Fibroblast of the aortic adventitia (primary cell): ENCODE results near the gene EFHC2. TPM values are rescaled to one million over a fixed set of nuclear protein-coding genes. Genes with fewer than 3 reads are reported as not detected.

Experiments used
- DNase-seq: peaks from one replicate; pipeline ENCODE4 v3.0.0-alpha.2; 2010; ENCODE audit warnings: low read depth
- H3K4me3 ChIP-seq: 2 replicates; pipeline ENCODE4 v1.5.1; 2011; ENCODE audit warnings: low read depth, mild to moderate bottlenecking, control low read depth, low read length, moderate library complexity
- CTCF ChIP-seq: IDR thresholded peaks from 2 replicates; pipeline ENCODE4 v1.5.1; 2011; ENCODE audit warnings: mild to moderate bottlenecking, low read length, control low read depth, inconsistent platforms; ENCODE audit not compliant: insufficient read depth
- total RNA-seq: library from RNA; depleted of rRNA; stranded (reverse); fragments of >200 nt; gene quantifications from 2 replicates; pipeline ENCODE4 v1.2.3, GENCODE V29; 2012; ENCODE audit warnings: low replicate concordance

EFHC2 gene
- total RNA-seq, 1 donor: 0.45 TPM

- no peak for TF ChIP-seq CTCF
- DNase-seq: no peak
These were observed 236.6 kb downstream of the EFHC2 start for GRCh38 chrX:44106864-44107263.

GRCh38 chrX:44105228-44105913, 238.1 kb downstream of the EFHC2 start:
- H3K4me3 ChIP-seq: no peak overlapping the region
- no peak for DNase-seq
- TF ChIP-seq CTCF: no peak

More at GRCh38 chrX:44106864-44107263, 236.6 kb downstream of the EFHC2 start:
- H3K4me3 ChIP-seq: no peak overlapping the region

GRCh38 chrX:44104699-44105098, 238.8 kb downstream of the EFHC2 start:
- no peak for DNase-seq
- H3K4me3 ChIP-seq: no peak overlapping the region
- no peak for TF ChIP-seq CTCF

- DNase-seq: peak; percentile 0
- no peak overlapping the region for H3K4me3 ChIP-seq
- no peak for TF ChIP-seq CTCF
These were observed 242.2 kb downstream of the EFHC2 start for GRCh38 chrX:44101281-44101680.

- DNase-seq: no peak
- H3K4me3 ChIP-seq: no peak overlapping the region
- no peak for TF ChIP-seq CTCF
These were observed 244.1 kb downstream of the EFHC2 start for GRCh38 chrX:44099366-44099765.

Other genes with a start within 250 kb of the EFHC2 start
- gene FUNDC1, start 199.2 kb upstream of the EFHC2 start, total RNA-seq: 5.6 and 18.6 TPM in 2 replicates